HEK293 (cell line): Measurements from ENCODE around the gene DDX31.

Source experiments
- CTCF ChIA-PET: fragments of 350-600 bp; formaldehyde crosslinking; extraction: SDS; loops from one replicate; lab custom pipeline; 2021; ENCODE audit warnings: antibody characterized with exemption; lab: Yijun Ruan, JAX
- POLR2A ChIA-PET: fragments of 300-600 bp; formaldehyde crosslinking; extraction: SDS; loops from one replicate; lab custom pipeline; 2020; ENCODE audit warnings: antibody characterized with exemption, inconsistent platforms; lab: Yijun Ruan, JAX
- H3K27ac ChIP-seq: fragments of 200-500 bp; sonication (Bioruptor generic); 2 replicates; pipeline ENCODE4 v1.5.1; 2014; ENCODE audit warnings: low read depth, low read length, control low read depth, inconsistent platforms; ENCODE audit errors: extremely low read depth
- H3K36me3 ChIP-seq, 2 experiments: fragments of 200-500 bp in 1 of 2; sonication (Bioruptor generic) in 1 of 2; 1 replicate in 1 of 2; 2 replicates in 1 of 2; pipeline ENCODE4 v1.5.1; 2014 to 2017; ENCODE audit warnings: inconsistent platforms in 2 of 2, low read length in 2 of 2; ENCODE audit not compliant: control insufficient read depth in 2 of 2, insufficient read depth in 1 of 2
- H3K4me1 ChIP-seq: fragments of 200-500 bp; sonication (Bioruptor generic); 2 replicates; pipeline ENCODE4 v1.5.1; 2014; ENCODE audit warnings: mild to moderate bottlenecking, low read length, inconsistent platforms; ENCODE audit not compliant: control insufficient read depth, insufficient read depth
- H3K4me3 ChIP-seq: 2 replicates; pipeline ENCODE4 v1.5.1; 2011; ENCODE audit warnings: low read depth, mild to moderate bottlenecking, control low read depth, low read length, moderate library complexity
- H3K9me3 ChIP-seq: fragments of 200-500 bp; sonication (Bioruptor generic); 2 replicates; pipeline ENCODE4 v1.5.1; 2014; ENCODE audit warnings: low read depth, low read length, inconsistent platforms; ENCODE audit not compliant: control insufficient read depth, insufficient read depth
- KLF9 ChIP-seq: fragments of 450-650 bp; formaldehyde crosslinking; IDR thresholded peaks from 2 replicates; pipeline ENCODE4 v1.5.1; 2016; ENCODE audit warnings: missing biosample characterization, missing genetic modification characterization, low read depth
- SCRT1 ChIP-seq: fragments of 450-650 bp; formaldehyde crosslinking; IDR thresholded peaks from 2 replicates; pipeline ENCODE4 v1.5.1; 2016; ENCODE audit warnings: missing biosample characterization, missing genetic modification characterization, borderline replicate concordance
- TRIM28 ChIP-seq: IDR thresholded peaks from 2 replicates; pipeline ENCODE4 v1.6.1; 2011; ENCODE audit warnings: low read length, control low read depth, borderline replicate concordance
- ZNF10 ChIP-seq: fragments of 450-650 bp; formaldehyde crosslinking; IDR thresholded peaks from 2 replicates; pipeline ENCODE4 v1.5.1; 2017; ENCODE audit warnings: missing biosample characterization, missing genetic modification characterization
- ZNF133 ChIP-seq: fragments of 450-650 bp; formaldehyde crosslinking; IDR thresholded peaks from 2 replicates; pipeline ENCODE4 v1.5.1; 2016; ENCODE audit warnings: missing biosample characterization, missing genetic modification characterization
- ZNF510 ChIP-seq: fragments of 450-650 bp; formaldehyde crosslinking; IDR thresholded peaks from 2 replicates; pipeline ENCODE4 v1.5.1; 2018; ENCODE audit warnings: mild to moderate bottlenecking, missing genetic modification characterization, missing biosample characterization; ENCODE audit not compliant: insufficient replicate concordance
- ZNF560 ChIP-seq: fragments of 450-650 bp; formaldehyde crosslinking; IDR thresholded peaks from 2 replicates; pipeline ENCODE4 v1.5.1; 2017; ENCODE audit warnings: missing biosample characterization, missing genetic modification characterization, borderline replicate concordance
- ZNF670 ChIP-seq: fragments of 450-650 bp; formaldehyde crosslinking; IDR thresholded peaks from 2 replicates; pipeline ENCODE4 v1.5.1; 2016; ENCODE audit warnings: missing biosample characterization, missing genetic modification characterization, low read depth
- ZNF707 ChIP-seq: fragments of 450-650 bp; formaldehyde crosslinking; IDR thresholded peaks from 2 replicates; pipeline ENCODE4 v1.5.1; 2016; ENCODE audit warnings: missing biosample characterization, missing genetic modification characterization
- ZNF785 ChIP-seq: fragments of 450-650 bp; formaldehyde crosslinking; IDR thresholded peaks from 2 replicates; pipeline ENCODE4 v1.5.1; 2016; ENCODE audit warnings: missing biosample characterization, missing genetic modification characterization
- ZNF792 ChIP-seq: fragments of 450-650 bp; formaldehyde crosslinking; IDR thresholded peaks from 2 replicates; pipeline ENCODE4 v1.5.1; 2016; ENCODE audit warnings: missing biosample characterization, missing genetic modification characterization
- ZSCAN16 ChIP-seq: fragments of 450-650 bp; formaldehyde crosslinking; IDR thresholded peaks from 2 replicates; pipeline ENCODE4 v1.5.1; 2016; ENCODE audit warnings: missing biosample characterization, missing genetic modification characterization
- TF ChIP-seq, protein P1 (sequence below): fragments of 450-650 bp; formaldehyde crosslinking; IDR thresholded peaks from 2 replicates; pipeline ENCODE4; 2016; ENCODE audit warnings: missing biosample characterization, missing genetic modification characterization
- TF ChIP-seq, protein P2 (sequence below): fragments of 450-650 bp; formaldehyde crosslinking; IDR thresholded peaks from 2 replicates; pipeline ENCODE4 v1.5.1; 2016; ENCODE audit warnings: missing biosample characterization, missing genetic modification characterization
- TF ChIP-seq, protein P3 (sequence below): fragments of 450-650 bp; formaldehyde crosslinking; IDR thresholded peaks from 2 replicates; pipeline ENCODE4 v1.5.1; 2016; ENCODE audit warnings: missing biosample characterization, missing genetic modification characterization

The DDX31 gene

DNA sequence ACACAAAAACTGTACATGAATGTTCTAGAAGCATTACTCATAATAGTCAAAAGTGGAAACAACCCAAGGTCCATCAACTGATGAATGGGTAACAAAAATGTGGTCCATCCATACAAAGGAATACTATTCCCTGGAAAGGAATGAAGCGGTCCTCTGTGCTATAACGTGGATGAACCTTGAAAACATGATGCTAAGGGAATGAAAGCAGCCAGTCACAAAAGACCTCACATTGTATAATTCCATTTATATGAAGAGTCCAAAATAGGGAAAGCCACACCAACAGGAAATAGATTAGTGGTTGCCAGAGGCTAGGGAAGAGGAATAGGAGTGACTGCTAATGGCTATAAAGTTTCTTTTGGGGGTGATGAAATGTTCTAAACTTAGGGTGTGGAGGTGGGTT is 110.1 kb downstream of the DDX31 start:
- no peak for TF ChIP-seq SCRT1 (tag by site-specific recombination)
- TF ChIP-seq ZNF707: no peak
- TF ChIP-seq ZNF10 (tag by site-specific recombination): peak; percentile 63; the same call in 1 of the 2 replicates
- TF ChIP-seq, protein P1, sequence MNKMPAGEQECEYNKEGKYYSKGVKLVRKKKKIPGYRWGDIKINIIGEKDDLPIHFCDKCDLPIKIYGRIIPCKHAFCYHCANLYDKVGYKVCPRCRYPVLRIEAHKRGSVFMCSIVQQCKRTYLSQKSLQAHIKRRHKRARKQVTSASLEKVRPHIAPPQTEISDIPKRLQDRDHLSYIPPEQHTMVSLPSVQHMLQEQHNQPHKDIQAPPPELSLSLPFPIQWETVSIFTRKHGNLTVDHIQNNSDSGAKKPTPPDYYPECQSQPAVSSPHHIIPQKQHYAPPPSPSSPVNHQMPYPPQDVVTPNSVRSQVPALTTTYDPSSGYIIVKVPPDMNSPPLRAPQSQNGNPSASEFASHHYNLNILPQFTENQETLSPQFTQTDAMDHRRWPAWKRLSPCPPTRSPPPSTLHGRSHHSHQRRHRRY (tag by site-specific recombination): no peak
- TF ChIP-seq, all 188 proteins: peak for 1
- H3K4me1 ChIP-seq: no peaks in the 10 kb centered on the region
- H3K4me3 ChIP-seq: no peak overlapping the region
- ChIA-PET CTCF (interaction anchor here (0.6 to 2.9 kb wide), 2 partner anchors 14 to 37 kb away, joined by 3 to 28 read pairs; no protein-coding TSS in a partner anchor), POLR2A (no interaction called here)
- no peaks in the 10 kb centered on the region for H3K9me3 ChIP-seq
- H3K36me3 ChIP-seq: no peaks in the 10 kb centered on the region
- H3K27ac ChIP-seq: no peak overlapping the region

GRCh38 chr9:132557159-132557558 is 112.6 kb downstream of the DDX31 start:
- no peak overlapping the region for H3K27ac ChIP-seq
- H3K9me3 ChIP-seq: no peaks in the 10 kb centered on the region
- ChIA-PET CTCF (interaction anchor here (0.6 to 0.9 kb wide), 3 partner anchors 18 to 344 kb away, joined by 4 to 5 read pairs (median 4); no protein-coding TSS in a partner anchor), POLR2A (no interaction called here)
- TF ChIP-seq, protein P2, sequence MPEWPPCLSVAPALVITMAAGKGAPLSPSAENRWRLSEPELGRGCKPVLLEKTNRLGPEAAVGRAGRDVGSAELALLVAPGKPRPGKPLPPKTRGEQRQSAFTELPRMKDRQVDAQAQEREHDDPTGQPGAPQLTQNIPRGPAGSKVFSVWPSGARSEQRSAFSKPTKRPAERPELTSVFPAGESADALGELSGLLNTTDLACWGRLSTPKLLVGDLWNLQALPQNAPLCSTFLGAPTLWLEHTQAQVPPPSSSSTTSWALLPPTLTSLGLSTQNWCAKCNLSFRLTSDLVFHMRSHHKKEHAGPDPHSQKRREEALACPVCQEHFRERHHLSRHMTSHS (tag by site-specific recombination): no peak
- H3K4me3 ChIP-seq: no peak overlapping the region
- no peaks in the 10 kb centered on the region for H3K36me3 ChIP-seq
- H3K4me1 ChIP-seq: no peaks in the 10 kb centered on the region

DNA sequence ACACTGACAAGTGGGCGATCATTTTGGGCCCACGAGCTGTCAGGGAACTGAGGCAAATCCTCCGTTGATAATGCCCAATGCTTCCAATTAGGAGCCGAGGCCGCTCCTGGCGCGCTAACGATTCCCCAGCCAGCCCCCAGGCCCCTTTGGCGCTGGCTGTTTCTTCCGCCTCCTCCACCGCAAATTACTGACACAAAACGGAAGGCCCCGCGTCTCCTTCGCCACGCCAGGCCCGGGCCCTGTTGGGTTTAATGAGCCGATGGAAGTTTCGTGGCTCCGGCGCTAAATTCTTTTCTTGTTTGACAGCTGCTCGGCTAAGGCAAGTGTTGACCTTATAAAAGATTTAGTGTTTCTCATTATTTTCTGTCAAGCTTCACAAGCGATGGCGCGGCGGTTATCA is 113.1 kb downstream of the DDX31 start:
- ChIA-PET POLR2A (no interaction called here), CTCF (interaction anchor here (0.6 to 0.9 kb wide), 2 partner anchors 19 to 32 kb away, joined by 4 to 5 read pairs; no protein-coding TSS in a partner anchor)
- Histone ChIP-seq H3K4me3 (no peak overlapping the region), H3K9me3 (no peaks in the 10 kb centered on the region), H3K27ac (no peak overlapping the region), H3K36me3 (no peaks in the 10 kb centered on the region)
- TF ChIP-seq ZNF792 (tag by site-specific recombination): no peak
- no peak for TF ChIP-seq SCRT1 (tag by site-specific recombination)
- TF ChIP-seq, protein P2 (tag by site-specific recombination): no peak
- TF ChIP-seq, all 188 proteins: peak for 0
- H3K4me1 ChIP-seq: no peaks in the 10 kb centered on the region

DNA sequence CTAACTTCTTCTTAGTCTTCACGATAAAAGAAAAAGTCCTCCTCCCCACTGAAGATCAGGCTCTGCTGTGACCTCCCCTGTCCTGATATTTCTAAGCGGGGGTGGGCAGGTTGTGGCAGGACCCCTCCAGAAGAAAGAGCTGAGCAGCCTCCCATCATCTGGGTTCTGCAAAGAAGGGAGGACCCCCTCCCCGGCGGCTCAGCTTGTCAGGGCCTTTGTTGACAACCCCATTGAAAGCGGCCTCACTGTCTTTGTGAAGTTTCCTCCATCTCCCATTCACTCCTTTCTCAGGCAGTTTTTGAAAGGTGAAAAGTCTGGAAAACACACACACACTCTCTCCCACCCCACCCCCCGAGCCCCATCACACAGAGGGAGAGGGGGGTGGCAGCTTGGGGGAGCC is 113.5 kb downstream of the DDX31 start:
- Histone ChIP-seq H3K4me3 (no peak overlapping the region), H3K9me3 (no peaks in the 10 kb centered on the region), H3K4me1 (no peaks in the 10 kb centered on the region), H3K27ac (no peak overlapping the region)
- CTCF ChIA-PET: interaction anchor here (0.9 kb wide), 2 partner anchors 12 to 19 kb away, joined by 3 to 5 read pairs; no protein-coding TSS in a partner anchor
- TF ChIP-seq ZNF560 (no peak), ZNF670 (tag by site-specific recombination) (no peak), ZNF133 (no peak), ZNF785 (tag by site-specific recombination) (no peak), ZNF510 (tag by site-specific recombination) (no peak), TRIM28 (no peak), ZSCAN16 (no peak), KLF9 (tag by site-specific recombination) (no peak)
- TF ChIP-seq, protein P3, sequence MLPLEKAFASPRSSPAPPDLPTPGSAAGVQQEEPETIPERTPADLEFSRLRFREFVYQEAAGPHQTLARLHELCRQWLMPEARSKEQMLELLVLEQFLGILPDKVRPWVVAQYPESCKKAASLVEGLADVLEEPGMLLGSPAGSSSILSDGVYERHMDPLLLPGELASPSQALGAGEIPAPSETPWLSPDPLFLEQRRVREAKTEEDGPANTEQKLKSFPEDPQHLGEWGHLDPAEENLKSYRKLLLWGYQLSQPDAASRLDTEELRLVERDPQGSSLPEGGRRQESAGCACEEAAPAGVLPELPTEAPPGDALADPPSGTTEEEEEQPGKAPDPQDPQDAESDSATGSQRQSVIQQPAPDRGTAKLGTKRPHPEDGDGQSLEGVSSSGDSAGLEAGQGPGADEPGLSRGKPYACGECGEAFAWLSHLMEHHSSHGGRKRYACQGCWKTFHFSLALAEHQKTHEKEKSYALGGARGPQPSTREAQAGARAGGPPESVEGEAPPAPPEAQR (tag by site-specific recombination): no peak
- TF ChIP-seq, all 188 proteins: peak for 0
- POLR2A ChIA-PET: no interaction called here
- H3K36me3 ChIP-seq: no peaks in the 10 kb centered on the region
